Activated CD8-positive, alpha-beta T cell treated with anti-CD3 and anti-CD28 coated beads, Interleukin-2, amount 10 ng/mL, durations not matched to agents 7 days and 5 days (primary cell): Measurements from ENCODE around the gene KRT10. TPM values are rescaled to one million over a fixed set of nuclear protein-coding genes. Genes with fewer than 3 reads are reported as not detected.

Experiments used
- ATAC-seq: fragments of 150-1000 bp; cut with Tn5 transposase; one replicate; pipeline ENCODE4 v1.10.0; 2021; ENCODE audit warnings: moderate library complexity
- CTCF ChIA-PET: fragments of 350-600 bp; sonication (Branson Sonifier 250); formaldehyde crosslinking; loops from one replicate; lab custom pipeline; 2021; ENCODE audit warnings: antibody characterized with exemption; lab: Charles Lee
- POLR2A ChIA-PET: fragments of 350-600 bp; sonication (Branson Sonifier 250); formaldehyde crosslinking; loops from one replicate; lab custom pipeline; 2021; ENCODE audit warnings: antibody characterized with exemption; lab: Charles Lee
- DNase-seq: peaks from one replicate; pipeline ENCODE4 v3.0.0-alpha.2; 2020
- H3K27ac Mint-ChIP-seq: one replicate; pipeline ENCODE4 v1.8.0; 2021; ENCODE audit warnings: mild to moderate bottlenecking, mixed read lengths
- H3K27me3 Mint-ChIP-seq: one replicate; pipeline ENCODE4 v1.8.0; 2021; ENCODE audit warnings: low read depth, mixed read lengths
- H3K36me3 Mint-ChIP-seq: one replicate; pipeline ENCODE4 v1.8.0; 2021; ENCODE audit warnings: low read depth, mixed read lengths
- H3K4me1 Mint-ChIP-seq: one replicate; pipeline ENCODE4 v1.8.0; 2021; ENCODE audit warnings: low read depth, mixed read lengths
- H3K4me3 Mint-ChIP-seq: one replicate; pipeline ENCODE4 v1.8.0; 2021; ENCODE audit warnings: mild to moderate bottlenecking, mixed read lengths
- H3K9me3 Mint-ChIP-seq: one replicate; pipeline ENCODE4 v1.8.0; 2022; ENCODE audit warnings: mixed read lengths; ENCODE audit not compliant: insufficient read depth
- total RNA-seq, 2 experiments: library from RNA; stranded (reverse); gene quantifications; one replicate each; pipeline ENCODE4 v1.2.3, GENCODE V29; 2021

The KRT10 gene
- total RNA-seq, 2 experiments from 2014 or later = 26.9 to 28.2 TPM

GRCh38 chr17:40777971-40778370 lies 44.4 kb downstream of the KRT10 start:
- POLR2A ChIA-PET = interaction anchor here (0.6 kb wide), 1 partner anchor 296 kb away, joined by 3 read pairs; no protein-coding TSS in a partner anchor
- DNase-seq = no peak
- Mint-ChIP-seq H3K36me3 (no peaks in the 10 kb centered on the region), H3K4me1 (no peaks in the 10 kb centered on the region), H3K4me3 (no peak overlapping the region), H3K9me3 (no peaks in the 10 kb centered on the region), H3K27ac (no peak overlapping the region), H3K27me3 (peaks cover 47% of the 10 kb centered on the region)
- CTCF ChIA-PET = no interaction called here
- ATAC-seq = no peak

DNA sequence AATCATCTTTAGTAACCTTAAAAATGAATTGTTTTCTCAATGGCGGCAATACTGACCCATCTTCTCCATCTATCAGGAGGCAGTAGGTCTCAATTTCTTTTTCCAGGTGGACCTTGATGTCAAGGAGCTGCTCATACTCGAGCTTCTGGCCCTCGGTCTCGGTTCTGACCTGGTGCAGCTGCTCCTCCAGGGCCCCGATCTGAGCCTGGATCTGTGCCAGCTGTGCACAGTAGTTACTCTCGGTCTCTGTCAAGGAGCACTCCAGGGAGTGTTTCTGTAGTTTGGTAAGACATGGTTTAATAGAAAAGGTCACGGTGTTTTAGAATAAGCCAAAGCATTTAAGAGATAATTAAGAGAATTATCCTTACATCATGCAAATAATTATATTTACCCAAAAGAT lies 45.0 kb downstream of the KRT10 start:
- H3K4me1 Mint-ChIP-seq = no peaks in the 10 kb centered on the region
- no peaks in the 10 kb centered on the region for H3K36me3 Mint-ChIP-seq
- DNase-seq = no peak
- ATAC-seq = no peak
- POLR2A ChIA-PET = no interaction called here
- H3K4me3 Mint-ChIP-seq = no peak overlapping the region
- peaks cover 48% of the 10 kb centered on the region for H3K27me3 Mint-ChIP-seq
- CTCF ChIA-PET = interaction anchor here (1.0 to 1.6 kb wide), 2 partner anchors 157 to 162 kb away, joined by 3 read pairs; no protein-coding TSS in a partner anchor
- no peaks in the 10 kb centered on the region for H3K9me3 Mint-ChIP-seq
- no peak overlapping the region for H3K27ac Mint-ChIP-seq

GRCh38 chr17:40775945-40776344 lies 46.5 kb downstream of the KRT10 start:
- Mint-ChIP-seq H3K4me3 (no peak overlapping the region), H3K27ac (no peak overlapping the region), H3K36me3 (no peaks in the 10 kb centered on the region), H3K27me3 (peaks cover 54% of the 10 kb centered on the region), H3K4me1 (no peaks in the 10 kb centered on the region), H3K9me3 (no peaks in the 10 kb centered on the region)
- CTCF ChIA-PET = interaction anchor here (1.6 kb wide), 1 partner anchor 161 kb away, joined by 3 read pairs; no protein-coding TSS in a partner anchor
- POLR2A ChIA-PET = no interaction called here
- no peak for ATAC-seq
- no peak for DNase-seq

DNA sequence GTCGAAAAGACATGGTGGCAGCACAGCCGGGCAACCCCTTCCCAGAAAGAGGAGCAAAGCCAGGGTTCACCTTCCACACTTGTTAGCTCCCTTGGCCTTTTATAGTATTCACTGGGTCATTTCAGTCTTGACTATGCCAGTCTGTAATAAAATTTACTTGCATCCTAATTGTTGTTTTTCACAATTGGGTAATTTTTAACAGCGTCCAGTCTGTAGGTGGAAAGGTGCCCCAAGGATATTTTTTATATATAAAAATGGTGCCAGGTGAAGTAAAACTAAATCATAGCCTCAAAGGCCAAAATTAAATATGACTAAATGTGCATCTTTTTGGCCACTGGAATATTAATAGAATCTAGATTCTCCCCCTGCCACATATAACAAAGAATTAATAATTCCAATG lies 50.3 kb downstream of the KRT10 start, which contains the start of gene KRT26:
Gene KRT26, minus strand, starts transcription at position 101 of the 400 bp plus-strand sequence. Its CDS starts 88 bp downstream, at position 13.
- CTCF ChIA-PET = no interaction called here
- DNase-seq = no peak
- Mint-ChIP-seq H3K4me3 (no peak within 1 kb of the TSS), H3K36me3 (no peaks in the 10 kb centered on the region), H3K27me3 (peaks cover 40% of the 10 kb centered on the region), H3K9me3 (no peaks in the 10 kb centered on the region), H3K4me1 (no peaks in the 10 kb centered on the region), H3K27ac (no peak within 1 kb of the TSS)
- no peak for ATAC-seq
- POLR2A ChIA-PET = no interaction called here

Other genes with a start within 250 kb of the KRT10 start
- 100 to 1,000 TPM; 104 to 110 TPM for gene SMARCE1, start 174.8 kb downstream of the KRT10 start, total RNA-seq
- gene KRT222, start 157.4 kb downstream of the KRT10 start, total RNA-seq = not detected
- not detected for gene KRT24, start 118.9 kb downstream of the KRT10 start, total RNA-seq
- not detected for gene KRT25, start 67.3 kb downstream of the KRT10 start, total RNA-seq
- not detected for gene KRT26, start 50.4 kb downstream of the KRT10 start, total RNA-seq
- not detected for gene KRT27, start 40.1 kb downstream of the KRT10 start, total RNA-seq
- not detected for gene KRT28, start 22.7 kb downstream of the KRT10 start, total RNA-seq
- gene KRT12, start 44.6 kb upstream of the KRT10 start, total RNA-seq = not detected
- not detected for gene KRT20, start 62.6 kb upstream of the KRT10 start, total RNA-seq
- gene KRT23, start 115.0 kb upstream of the KRT10 start, total RNA-seq = not detected
- gene KRT39, start 144.3 kb upstream of the KRT10 start, total RNA-seq = not detected
- not detected for gene KRT40, start 161.7 kb upstream of the KRT10 start, total RNA-seq
- gene KRTAP3-3, start 171.6 kb upstream of the KRT10 start, total RNA-seq = not detected
- gene KRTAP3-2, start 177.3 kb upstream of the KRT10 start, total RNA-seq = not detected
- not detected for gene KRTAP3-1, start 186.5 kb upstream of the KRT10 start, total RNA-seq
- not detected for gene KRTAP1-5, start 204.6 kb upstream of the KRT10 start, total RNA-seq
- not detected for gene KRTAP1-4, start 207.6 kb upstream of the KRT10 start, total RNA-seq
- gene KRTAP1-3, start 212.3 kb upstream of the KRT10 start, total RNA-seq = not detected
- not detected for gene KRTAP1-1, start 218.8 kb upstream of the KRT10 start, total RNA-seq
- not detected for gene KRTAP2-1, start 224.7 kb upstream of the KRT10 start, total RNA-seq
- not detected for gene KRTAP2-2, start 232.6 kb upstream of the KRT10 start, total RNA-seq
- gene KRTAP2-3, start 237.5 kb upstream of the KRT10 start, total RNA-seq = not detected
- not detected for gene KRTAP2-4, start 243.3 kb upstream of the KRT10 start, total RNA-seq